HEK293 (cell line): ENCODE data around the gene MCU.

ENCODE experiments used
- KLF16 ChIP-seq: fragments of 450-650 bp; formaldehyde crosslinking; IDR thresholded peaks from 2 replicates; pipeline ENCODE4 v1.5.1; 2017; ENCODE audit warnings: missing biosample characterization, missing genetic modification characterization
- TCF7L2 ChIP-seq: IDR thresholded peaks from 2 replicates; pipeline ENCODE4 v1.6.1; 2011; ENCODE audit warnings: low read depth, mild to moderate bottlenecking, inconsistent platforms, low read length, moderate library complexity, borderline replicate concordance
- ZNF549 ChIP-seq: fragments of 450-650 bp; IDR thresholded peaks from 2 replicates; pipeline ENCODE4 v1.5.1; 2018; ENCODE audit warnings: missing biosample characterization, missing genetic modification characterization, mild to moderate bottlenecking, inconsistent platforms, moderate library complexity
- ZNF747 ChIP-seq: fragments of 450-650 bp; formaldehyde crosslinking; IDR thresholded peaks from 2 replicates; pipeline ENCODE4 v1.5.1; 2016; ENCODE audit warnings: missing biosample characterization, missing genetic modification characterization
- TF ChIP-seq, protein P1 (sequence below): fragments of 450-650 bp; formaldehyde crosslinking; IDR thresholded peaks from 2 replicates; pipeline ENCODE4 v1.5.1; 2016; ENCODE audit warnings: missing biosample characterization, missing genetic modification characterization
- TF ChIP-seq, protein P2 (sequence below): IDR thresholded peaks from 2 replicates; pipeline ENCODE4 v1.6.1; 2011; ENCODE audit warnings: mild to moderate bottlenecking, low read depth, low read length, borderline replicate concordance
- TF ChIP-seq, protein P3 (sequence below): fragments of 450-650 bp; formaldehyde crosslinking; IDR thresholded peaks from 2 replicates; pipeline ENCODE4 v1.5.1; 2016; ENCODE audit warnings: missing biosample characterization, missing genetic modification characterization

DNA sequence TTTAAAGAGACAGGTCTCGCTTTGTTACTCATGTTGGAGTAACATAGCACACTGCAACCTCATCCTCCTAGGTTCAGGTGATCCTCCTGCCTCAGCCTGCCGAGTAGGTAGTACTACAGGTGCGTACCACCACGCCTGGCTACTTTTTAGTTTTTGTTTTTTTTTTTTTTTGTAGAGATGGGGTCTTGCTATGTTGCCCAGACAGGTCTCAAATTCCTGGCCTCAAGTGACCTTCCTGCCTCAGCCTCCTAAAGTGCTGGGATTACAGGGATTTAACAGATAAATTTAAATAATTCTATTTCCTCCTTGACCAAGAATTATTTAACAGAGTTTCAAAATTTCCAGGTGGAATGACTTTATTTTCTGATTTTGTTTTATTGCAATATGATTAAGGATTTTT, 104.6 kb downstream of the MCU start:
- TF ChIP-seq KLF16 (tag by site-specific recombination): no peak
- no peak for TF ChIP-seq ZNF549 (tag by site-specific recombination)
- TF ChIP-seq, protein P1, sequence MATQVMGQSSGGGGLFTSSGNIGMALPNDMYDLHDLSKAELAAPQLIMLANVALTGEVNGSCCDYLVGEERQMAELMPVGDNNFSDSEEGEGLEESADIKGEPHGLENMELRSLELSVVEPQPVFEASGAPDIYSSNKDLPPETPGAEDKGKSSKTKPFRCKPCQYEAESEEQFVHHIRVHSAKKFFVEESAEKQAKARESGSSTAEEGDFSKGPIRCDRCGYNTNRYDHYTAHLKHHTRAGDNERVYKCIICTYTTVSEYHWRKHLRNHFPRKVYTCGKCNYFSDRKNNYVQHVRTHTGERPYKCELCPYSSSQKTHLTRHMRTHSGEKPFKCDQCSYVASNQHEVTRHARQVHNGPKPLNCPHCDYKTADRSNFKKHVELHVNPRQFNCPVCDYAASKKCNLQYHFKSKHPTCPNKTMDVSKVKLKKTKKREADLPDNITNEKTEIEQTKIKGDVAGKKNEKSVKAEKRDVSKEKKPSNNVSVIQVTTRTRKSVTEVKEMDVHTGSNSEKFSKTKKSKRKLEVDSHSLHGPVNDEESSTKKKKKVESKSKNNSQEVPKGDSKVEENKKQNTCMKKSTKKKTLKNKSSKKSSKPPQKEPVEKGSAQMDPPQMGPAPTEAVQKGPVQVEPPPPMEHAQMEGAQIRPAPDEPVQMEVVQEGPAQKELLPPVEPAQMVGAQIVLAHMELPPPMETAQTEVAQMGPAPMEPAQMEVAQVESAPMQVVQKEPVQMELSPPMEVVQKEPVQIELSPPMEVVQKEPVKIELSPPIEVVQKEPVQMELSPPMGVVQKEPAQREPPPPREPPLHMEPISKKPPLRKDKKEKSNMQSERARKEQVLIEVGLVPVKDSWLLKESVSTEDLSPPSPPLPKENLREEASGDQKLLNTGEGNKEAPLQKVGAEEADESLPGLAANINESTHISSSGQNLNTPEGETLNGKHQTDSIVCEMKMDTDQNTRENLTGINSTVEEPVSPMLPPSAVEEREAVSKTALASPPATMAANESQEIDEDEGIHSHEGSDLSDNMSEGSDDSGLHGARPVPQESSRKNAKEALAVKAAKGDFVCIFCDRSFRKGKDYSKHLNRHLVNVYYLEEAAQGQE (tag by site-specific recombination): no peak
- no peak for TF ChIP-seq TCF7L2
- TF ChIP-seq, protein P2, sequence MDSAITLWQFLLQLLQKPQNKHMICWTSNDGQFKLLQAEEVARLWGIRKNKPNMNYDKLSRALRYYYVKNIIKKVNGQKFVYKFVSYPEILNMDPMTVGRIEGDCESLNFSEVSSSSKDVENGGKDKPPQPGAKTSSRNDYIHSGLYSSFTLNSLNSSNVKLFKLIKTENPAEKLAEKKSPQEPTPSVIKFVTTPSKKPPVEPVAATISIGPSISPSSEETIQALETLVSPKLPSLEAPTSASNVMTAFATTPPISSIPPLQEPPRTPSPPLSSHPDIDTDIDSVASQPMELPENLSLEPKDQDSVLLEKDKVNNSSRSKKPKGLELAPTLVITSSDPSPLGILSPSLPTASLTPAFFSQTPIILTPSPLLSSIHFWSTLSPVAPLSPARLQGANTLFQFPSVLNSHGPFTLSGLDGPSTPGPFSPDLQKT: no peak
- TF ChIP-seq ZNF747: no peak
- TF ChIP-seq, protein P3, sequence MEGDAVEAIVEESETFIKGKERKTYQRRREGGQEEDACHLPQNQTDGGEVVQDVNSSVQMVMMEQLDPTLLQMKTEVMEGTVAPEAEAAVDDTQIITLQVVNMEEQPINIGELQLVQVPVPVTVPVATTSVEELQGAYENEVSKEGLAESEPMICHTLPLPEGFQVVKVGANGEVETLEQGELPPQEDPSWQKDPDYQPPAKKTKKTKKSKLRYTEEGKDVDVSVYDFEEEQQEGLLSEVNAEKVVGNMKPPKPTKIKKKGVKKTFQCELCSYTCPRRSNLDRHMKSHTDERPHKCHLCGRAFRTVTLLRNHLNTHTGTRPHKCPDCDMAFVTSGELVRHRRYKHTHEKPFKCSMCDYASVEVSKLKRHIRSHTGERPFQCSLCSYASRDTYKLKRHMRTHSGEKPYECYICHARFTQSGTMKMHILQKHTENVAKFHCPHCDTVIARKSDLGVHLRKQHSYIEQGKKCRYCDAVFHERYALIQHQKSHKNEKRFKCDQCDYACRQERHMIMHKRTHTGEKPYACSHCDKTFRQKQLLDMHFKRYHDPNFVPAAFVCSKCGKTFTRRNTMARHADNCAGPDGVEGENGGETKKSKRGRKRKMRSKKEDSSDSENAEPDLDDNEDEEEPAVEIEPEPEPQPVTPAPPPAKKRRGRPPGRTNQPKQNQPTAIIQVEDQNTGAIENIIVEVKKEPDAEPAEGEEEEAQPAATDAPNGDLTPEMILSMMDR (tag by site-specific recombination): no peak
